Chondrocyte (in vitro differentiated cells): ENCODE results near the gene C9orf50. TPM values are rescaled to one million over a fixed set of nuclear protein-coding genes. Genes with fewer than 3 reads are reported as not detected.

ENCODE experiments used
- DNase-seq: peaks from one replicate; pipeline ENCODE4 v3.0.0; 2021; ENCODE audit warnings: mixed read lengths, low spot score
- H3K27ac Mint-ChIP-seq: one replicate; pipeline ENCODE4 v1.8.0; 2021; ENCODE audit warnings: mild to moderate bottlenecking, moderate library complexity, mixed read lengths; ENCODE audit not compliant: unreplicated experiment
- H3K27me3 Mint-ChIP-seq: 2 replicates; pipeline ENCODE4 v1.8.0; 2021; ENCODE audit warnings: low read depth, mixed read lengths
- H3K36me3 Mint-ChIP-seq: 2 replicates; pipeline ENCODE4 v1.8.0; 2021; ENCODE audit warnings: low read depth, mixed read lengths
- H3K4me1 Mint-ChIP-seq: 2 replicates; pipeline ENCODE4 v1.8.0; 2021; ENCODE audit warnings: low read depth, mild to moderate bottlenecking, mixed read lengths
- H3K4me3 Mint-ChIP-seq: one replicate; pipeline ENCODE4 v1.8.0; 2021; ENCODE audit warnings: mild to moderate bottlenecking, moderate library complexity, mixed read lengths; ENCODE audit not compliant: unreplicated experiment
- H3K9me3 Mint-ChIP-seq: 2 replicates; pipeline ENCODE4 v1.8.0; 2021; ENCODE audit warnings: low read depth, mixed read lengths
- total RNA-seq: library from RNA; stranded (reverse); gene quantifications from 3 replicates; pipeline ENCODE4 v1.2.1, GENCODE V29; 2021
- TF ChIP-seq, protein P1 (sequence below): fragments of 200-600 bp; sonication (generic); IDR thresholded peaks from 2 replicates; pipeline ENCODE4 v1.5.0; 2021; ENCODE audit warnings: antibody characterized with exemption, mild to moderate bottlenecking, moderate library complexity

Gene C9orf50
- total RNA-seq, 1 donor from 2014 or later: 0.30 TPM

DNA sequence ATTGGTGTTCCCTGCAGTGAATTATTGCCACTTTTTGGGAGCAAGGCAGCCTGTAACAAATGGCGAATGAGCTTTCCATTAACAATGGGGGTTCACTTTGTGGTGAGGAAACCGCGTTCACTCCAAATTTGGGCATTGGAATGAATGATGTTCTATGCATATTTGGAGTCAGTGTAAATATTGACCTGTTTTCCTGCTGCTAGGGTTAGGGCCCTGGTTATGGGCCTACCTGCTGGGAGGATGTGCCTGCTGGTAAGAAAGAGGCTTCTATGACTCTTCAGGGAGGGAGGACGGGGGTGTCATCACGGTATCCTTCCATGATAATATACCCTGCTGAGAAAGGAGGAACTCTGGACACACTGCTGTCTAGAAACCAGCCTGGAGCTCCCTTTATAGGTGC is 29.0 kb downstream of the C9orf50 start:
- no peak for DNase-seq
- Mint-ChIP-seq H3K4me1 (peaks cover 15% of the 10 kb centered on the region), H3K27ac (no peak overlapping the region), H3K9me3 (no peaks in the 10 kb centered on the region), H3K36me3 (no peaks in the 10 kb centered on the region), H3K27me3 (no peaks in the 10 kb centered on the region), H3K4me3 (no peak overlapping the region)
- TF ChIP-seq, protein P1, sequence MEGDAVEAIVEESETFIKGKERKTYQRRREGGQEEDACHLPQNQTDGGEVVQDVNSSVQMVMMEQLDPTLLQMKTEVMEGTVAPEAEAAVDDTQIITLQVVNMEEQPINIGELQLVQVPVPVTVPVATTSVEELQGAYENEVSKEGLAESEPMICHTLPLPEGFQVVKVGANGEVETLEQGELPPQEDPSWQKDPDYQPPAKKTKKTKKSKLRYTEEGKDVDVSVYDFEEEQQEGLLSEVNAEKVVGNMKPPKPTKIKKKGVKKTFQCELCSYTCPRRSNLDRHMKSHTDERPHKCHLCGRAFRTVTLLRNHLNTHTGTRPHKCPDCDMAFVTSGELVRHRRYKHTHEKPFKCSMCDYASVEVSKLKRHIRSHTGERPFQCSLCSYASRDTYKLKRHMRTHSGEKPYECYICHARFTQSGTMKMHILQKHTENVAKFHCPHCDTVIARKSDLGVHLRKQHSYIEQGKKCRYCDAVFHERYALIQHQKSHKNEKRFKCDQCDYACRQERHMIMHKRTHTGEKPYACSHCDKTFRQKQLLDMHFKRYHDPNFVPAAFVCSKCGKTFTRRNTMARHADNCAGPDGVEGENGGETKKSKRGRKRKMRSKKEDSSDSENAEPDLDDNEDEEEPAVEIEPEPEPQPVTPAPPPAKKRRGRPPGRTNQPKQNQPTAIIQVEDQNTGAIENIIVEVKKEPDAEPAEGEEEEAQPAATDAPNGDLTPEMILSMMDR: no peak

DNA sequence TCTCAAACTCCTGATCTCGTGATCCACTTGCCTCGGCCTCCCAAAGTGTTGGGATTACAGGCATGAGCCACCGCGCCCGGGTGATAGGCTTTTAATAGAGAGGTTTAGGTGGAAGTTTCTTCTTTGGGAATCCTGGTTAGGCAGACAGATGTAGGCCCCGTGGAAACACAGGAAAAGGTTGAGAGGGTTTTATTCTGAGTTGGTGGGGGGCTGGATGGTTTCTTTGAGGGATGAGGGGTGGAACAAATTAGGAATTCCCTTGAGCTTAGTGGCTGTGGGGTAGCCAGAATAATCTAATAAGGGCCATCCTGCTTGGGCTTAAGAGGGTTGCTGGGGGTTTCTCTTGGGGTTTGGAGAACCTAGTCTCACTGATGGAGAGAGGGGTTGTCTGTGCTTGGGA is 30.4 kb downstream of the C9orf50 start:
- Mint-ChIP-seq H3K27ac (no peak overlapping the region), H3K36me3 (no peaks in the 10 kb centered on the region), H3K27me3 (no peaks in the 10 kb centered on the region), H3K4me1 (peaks cover 6% of the 10 kb centered on the region), H3K9me3 (no peaks in the 10 kb centered on the region), H3K4me3 (no peak overlapping the region)
- no peak for DNase-seq
- TF ChIP-seq, protein P1: no peak

DNA sequence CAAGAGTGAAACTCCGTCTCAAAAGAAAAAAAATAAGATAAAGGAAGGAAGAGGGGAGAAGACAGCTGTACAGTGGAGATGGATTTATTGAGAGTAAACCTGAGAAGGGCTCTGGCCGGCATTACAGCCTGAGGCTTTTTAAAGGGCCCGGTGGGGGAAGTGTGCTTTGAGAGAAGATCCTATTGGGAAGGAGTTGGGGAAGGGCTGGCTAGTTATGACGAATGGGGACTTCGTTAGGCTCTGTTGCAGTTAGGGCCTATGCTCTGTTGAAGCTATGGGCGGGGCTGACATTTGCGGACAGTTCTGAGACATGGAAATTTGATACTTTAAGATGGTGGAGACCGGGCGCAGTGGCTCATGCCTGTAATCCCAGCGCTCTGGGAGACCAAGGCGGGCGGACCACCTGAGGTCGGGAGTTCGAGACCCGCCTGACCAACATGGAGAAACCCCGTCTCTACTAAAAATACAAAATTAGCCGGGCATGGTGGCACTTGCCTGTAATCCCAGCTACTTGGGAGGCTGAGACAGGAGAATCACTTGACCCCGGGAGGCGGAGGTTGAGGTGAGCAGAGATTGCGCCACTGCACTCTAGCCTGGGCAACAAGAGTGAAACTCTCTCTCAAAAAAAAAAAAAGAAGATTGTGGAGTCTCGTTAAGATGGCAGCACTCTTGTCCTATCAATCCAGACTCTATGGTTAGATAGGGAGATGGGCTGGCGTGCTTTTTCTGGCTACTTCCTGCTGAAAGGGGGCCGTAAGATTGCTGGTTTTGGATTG is 33.2 kb downstream of the C9orf50 start:
- H3K9me3 Mint-ChIP-seq: no peaks in the 10 kb centered on the region
- H3K4me3 Mint-ChIP-seq: no peak overlapping the region
- TF ChIP-seq, protein P1: no peak
- H3K4me1 Mint-ChIP-seq: peaks cover 8% of the 10 kb centered on the region
- no peak overlapping the region for H3K27ac Mint-ChIP-seq
- no peaks in the 10 kb centered on the region for H3K36me3 Mint-ChIP-seq
- no peaks in the 10 kb centered on the region for H3K27me3 Mint-ChIP-seq
- DNase-seq: no peak

DNA sequence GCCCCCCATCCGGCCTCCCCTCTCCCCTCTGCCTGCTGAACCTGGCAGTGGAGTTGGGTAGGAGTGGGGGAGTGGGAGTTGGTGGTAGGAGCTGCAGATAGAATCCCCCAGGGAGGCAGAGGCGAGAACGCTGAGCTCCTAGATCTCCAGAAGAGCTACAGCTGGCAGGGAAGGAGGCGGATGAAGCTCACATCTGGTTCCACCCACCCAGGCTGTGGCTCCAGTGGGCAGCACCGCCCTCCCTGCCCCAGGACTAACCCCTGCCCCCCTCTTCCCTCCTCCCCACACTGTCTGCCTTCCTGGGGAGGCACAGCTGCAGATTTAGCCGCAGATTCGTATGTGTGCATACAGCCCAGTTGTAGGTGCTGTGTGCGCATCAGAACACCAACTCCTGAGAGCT is 34.2 kb downstream of the C9orf50 start:
- no peak for DNase-seq
- Mint-ChIP-seq H3K36me3 (no peaks in the 10 kb centered on the region), H3K27me3 (no peaks in the 10 kb centered on the region), H3K27ac (no peak overlapping the region), H3K4me3 (no peak overlapping the region), H3K4me1 (peaks cover 8% of the 10 kb centered on the region), H3K9me3 (no peaks in the 10 kb centered on the region)
- TF ChIP-seq, protein P1: no peak

DNA sequence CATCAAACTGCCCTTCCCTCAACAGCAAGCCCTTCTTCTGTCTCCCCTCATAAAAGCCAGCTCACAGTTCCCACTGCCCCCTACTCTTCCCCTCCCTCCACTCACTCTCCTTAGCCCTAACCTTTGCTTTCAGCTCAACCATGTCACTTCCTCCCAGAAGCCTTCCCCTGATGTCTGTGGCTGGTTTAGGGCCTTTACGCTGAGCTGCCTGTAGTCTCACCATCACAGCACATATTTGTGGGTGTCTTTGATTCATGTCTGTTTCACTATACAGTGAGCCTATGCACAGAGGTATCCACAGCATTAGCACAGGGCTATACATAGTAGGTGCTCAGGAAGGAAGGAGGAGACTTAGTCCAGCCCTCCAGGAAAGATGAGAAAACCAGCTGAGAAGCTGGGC is 34.7 kb downstream of the C9orf50 start:
- H3K9me3 Mint-ChIP-seq: no peaks in the 10 kb centered on the region
- H3K27ac Mint-ChIP-seq: no peak overlapping the region
- peaks cover 8% of the 10 kb centered on the region for H3K4me1 Mint-ChIP-seq

More for the DNA sequence above, 34.7 kb downstream of the C9orf50 start:
- DNase-seq: no peak
- Mint-ChIP-seq H3K4me3 (no peak overlapping the region), H3K36me3 (no peaks in the 10 kb centered on the region), H3K27me3 (no peaks in the 10 kb centered on the region)
- TF ChIP-seq, protein P1: no peak
